ENCODE data around the gene TNNI3.
"Not testable (repeated sequence)": the region's sequence is repeated elsewhere in the genome, so short reads cannot be mapped to it uniquely, and the experiment has no call there.

Gene TNNI3

DNA sequence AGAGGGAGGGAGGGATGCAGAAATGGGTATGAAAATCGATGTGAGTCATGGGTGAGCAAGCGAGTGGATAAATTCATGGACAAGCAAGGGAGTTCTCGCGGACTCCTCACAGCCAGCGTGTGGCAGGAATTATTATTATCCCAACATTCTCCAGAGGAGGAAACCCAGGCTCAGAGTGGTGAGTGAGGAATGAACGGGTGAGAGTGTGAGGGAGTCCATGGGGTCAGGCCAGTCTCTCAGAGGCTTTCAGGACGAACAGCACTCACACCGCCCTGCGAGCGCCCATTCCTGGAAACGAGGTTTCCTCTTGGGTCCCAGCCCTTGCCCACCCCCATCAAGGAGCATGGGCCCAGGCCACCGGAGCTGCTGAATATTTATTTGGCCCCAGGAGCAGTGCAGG lies 15.2 kb upstream of the TNNI3 start:
- DNase-seq: no peak

DNA sequence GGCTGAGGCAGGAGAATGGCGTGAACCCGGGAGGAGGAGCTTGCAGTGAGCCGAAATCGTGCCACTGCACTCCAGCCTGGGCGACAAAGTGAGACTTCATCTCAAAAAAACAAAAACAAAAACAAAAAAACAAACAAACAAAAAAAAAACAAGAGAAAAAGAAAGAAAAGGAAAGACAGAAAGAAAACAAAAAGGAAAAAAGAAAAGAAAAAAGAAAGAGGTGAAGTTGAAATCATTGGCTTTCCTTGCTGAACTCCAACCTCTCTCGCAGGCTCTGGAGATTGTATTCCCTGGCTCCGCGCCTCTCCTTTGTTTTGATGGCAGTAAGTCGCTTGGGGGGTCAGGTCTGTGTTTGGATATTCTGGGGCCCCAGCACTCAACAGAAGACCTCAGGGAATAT lies 14.8 kb upstream of the TNNI3 start:
- DNase-seq: not testable (repeated sequence)

DNA sequence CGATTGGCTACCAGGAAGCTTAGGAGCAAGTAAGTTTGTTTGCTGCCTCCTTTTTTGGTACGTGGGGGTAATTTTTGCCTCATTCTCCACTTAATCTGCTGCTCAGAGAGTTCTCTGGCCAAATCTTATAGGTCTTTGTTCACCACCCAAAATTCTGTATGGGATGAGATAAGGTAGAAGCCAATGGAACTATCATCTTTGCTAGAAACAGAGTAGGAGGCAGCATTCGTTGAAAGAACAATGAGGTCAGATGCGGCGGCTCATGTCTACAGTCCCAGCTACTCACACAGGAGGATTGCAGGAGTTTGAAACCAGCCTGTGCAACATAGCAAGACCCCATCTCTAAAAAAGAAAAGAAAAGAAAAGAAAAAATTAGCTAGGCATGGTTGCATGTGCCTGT lies 13.9 kb upstream of the TNNI3 start:
- DNase-seq: no peak

DNA sequence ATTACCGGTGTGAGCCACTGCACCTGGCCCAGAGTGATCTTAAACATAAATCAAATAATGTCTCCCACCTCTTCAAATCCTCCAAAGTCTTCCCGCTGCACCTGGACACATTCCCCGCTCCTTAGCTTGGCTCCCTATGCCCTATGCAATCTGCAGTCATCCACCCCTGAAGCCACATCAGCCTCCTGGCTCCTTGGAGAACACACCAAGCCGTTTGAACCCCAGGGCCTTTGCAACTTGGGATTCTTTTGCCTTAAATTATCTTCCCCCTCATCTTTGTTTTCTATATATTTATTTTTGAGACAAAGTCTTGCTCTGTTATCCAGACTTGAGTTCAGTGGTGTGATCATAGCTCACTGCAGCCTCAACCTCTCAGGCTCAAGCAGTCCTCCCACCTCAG lies 11.6 kb upstream of the TNNI3 start:
- DNase-seq: no peak

DNA sequence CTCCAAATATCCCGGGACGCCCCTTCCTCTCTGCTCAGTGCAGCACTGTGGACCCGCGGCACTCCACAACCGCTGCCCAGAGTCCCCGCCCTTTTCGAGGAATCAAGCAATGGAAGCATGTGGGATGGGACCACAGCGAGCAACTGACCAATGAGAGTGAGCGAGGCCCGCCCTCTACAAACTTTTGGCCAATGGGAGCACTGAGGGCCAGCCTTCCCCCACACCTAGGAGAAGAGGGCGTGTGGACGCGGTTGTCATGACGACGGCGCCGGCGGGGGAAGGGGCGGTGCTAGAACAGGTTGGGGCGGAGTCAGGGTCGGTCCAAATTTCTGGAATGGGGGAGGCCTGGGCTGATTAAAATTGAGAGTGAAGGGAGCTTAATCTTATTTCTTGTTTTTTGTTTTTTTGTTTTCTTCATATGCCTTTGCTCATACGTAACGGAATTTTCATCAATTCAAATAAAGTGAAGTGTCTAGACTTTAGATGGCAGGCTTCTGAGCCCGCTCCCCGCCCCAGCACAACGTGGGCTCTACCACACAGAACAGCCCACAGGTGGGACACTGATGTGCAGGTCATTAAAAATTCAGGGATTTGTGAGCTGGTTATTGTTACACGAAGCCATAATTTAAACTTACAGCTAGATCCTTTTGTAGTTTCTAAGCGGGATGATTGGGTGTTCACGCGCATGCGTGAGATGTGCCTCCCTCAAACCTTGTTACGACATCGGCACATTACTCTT lies 9.2 kb upstream of the TNNI3 start, which contains the start of gene DNAAF3:
Gene DNAAF3, minus strand, starts transcription at position 84 of the 739 bp plus-strand sequence. CDS start 200 bp downstream, outside the sequence.
- DNase-seq: peak; percentile 72

DNA sequence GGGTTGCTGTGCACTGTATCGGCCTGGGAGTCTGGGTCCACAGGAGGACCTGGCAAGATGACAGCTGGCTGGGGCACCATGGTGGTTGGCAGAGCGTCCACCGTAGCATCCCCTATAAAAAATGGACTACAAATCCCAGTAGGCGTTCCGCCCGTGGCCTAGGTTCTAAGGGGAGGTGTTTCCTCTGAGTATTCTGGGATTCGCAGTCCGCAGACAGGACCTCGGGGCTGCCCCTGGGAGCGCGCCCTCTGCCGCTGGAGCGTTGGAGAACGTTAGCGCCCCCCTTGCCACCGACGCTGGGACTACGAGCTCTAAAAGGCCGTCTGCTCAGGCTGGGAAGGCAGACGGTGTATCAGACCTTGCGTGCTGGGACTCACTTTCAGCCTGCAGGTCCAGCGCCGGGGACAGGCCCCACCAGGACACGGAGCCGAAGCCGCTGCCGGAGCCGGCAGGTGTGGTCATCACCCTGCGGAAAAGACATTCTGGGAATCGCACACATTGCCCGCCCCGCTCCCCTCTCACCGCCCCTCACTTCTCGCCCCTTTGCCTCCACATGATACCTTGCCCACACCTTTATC lies 8.5 kb upstream of the TNNI3 start:
- DNase-seq: peak; percentile 54

DNA sequence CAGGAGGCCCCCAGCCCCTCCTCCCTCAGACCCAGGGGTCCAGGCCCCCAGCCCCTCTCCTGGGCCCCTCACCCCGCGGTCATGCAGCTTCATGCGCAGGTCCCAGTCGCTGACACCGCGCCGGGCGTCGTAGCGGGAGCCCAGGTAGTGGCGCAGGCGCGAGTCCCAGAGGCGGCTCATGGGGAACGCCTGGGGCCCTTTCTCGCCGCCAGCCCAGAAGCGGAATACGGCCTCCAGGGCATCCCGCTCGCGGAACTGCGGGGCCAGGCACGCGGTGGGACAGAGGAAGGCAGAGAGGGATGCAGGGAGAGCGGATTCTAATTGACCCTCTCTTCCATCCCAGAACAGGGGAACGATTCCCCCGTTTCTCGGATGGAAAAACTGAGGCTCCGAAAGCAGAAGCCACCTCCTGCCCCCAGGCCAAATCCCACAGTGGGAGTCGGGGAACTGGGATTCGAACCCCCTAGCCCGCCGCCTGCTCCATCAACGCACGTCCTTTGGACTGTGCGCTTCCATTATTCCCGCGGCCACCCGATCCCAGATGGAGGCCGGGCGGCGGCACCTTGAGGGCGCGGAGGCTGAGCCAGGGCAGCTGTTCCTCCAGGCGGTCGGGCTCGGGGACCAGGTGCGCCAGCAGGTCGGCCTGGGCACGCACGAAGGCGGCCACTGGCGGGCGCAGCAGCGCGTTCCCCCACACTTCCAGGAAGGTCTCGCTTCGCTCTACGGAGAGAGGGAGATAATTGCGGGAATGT lies 4.2 kb upstream of the TNNI3 start:
- DNase-seq: no peak

DNA sequence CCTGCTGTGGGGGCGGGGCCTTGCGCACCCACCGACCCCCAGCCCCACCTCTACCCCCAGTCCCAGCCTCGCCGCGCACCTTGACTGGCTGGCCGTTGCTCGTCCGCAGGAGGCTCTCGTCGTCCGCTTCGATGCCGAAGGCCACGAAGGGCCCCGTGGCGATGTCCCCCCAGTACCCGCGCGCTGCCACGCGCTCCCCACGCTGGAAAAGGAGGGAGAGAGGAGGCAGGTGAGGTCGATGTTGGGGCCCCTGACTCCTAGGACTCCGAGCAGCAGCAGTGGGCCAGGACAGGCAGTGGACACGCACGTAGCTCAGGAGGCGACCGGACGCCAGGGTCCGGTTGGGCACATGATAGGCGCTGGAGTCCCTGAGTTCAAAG lies 3.4 kb upstream of the TNNI3 start:
- no peak for DNase-seq

DNA sequence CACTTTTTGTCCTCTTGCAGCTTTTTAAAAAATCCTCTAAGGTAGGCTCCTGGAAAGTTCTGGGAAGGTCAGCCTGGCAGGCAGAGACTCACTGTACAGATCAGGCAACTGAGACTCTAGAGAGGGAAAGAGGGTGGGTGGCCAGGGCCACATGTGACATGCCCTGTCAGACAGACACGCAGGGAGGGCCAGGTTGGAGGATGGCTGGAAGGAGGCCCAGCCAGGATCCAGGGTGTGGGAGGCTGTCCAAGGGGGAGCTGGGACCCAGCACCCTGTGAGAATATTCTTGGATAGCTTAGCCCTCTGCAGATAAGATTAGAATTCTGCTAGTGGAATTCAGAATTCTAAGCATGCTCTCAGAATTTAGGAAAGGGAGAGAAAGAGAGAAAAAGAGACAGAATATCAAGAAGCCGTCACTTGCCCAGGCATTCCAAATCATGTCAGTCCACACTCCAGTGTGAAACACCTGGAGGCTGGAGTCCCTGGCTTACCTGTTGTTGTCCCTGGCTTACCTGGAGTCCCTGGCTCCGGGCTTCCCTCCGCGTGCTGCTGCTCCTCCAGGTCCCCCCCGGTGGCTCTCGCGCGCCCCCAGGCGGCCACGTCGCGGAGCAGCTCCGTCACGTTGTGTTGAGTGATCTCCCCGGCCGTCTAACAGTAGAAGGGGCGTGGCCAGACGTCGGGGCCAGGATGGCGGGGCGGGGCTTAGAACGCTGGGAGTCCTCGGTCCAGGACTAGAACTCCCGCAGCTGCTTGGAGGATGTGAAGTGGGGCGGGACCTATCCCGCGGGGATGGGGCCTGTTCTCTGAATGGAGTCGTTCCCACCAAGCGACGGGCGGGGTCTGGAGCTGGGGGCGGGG lies 2.8 kb upstream of the TNNI3 start:
- peak; percentile 84 for DNase-seq

DNA sequence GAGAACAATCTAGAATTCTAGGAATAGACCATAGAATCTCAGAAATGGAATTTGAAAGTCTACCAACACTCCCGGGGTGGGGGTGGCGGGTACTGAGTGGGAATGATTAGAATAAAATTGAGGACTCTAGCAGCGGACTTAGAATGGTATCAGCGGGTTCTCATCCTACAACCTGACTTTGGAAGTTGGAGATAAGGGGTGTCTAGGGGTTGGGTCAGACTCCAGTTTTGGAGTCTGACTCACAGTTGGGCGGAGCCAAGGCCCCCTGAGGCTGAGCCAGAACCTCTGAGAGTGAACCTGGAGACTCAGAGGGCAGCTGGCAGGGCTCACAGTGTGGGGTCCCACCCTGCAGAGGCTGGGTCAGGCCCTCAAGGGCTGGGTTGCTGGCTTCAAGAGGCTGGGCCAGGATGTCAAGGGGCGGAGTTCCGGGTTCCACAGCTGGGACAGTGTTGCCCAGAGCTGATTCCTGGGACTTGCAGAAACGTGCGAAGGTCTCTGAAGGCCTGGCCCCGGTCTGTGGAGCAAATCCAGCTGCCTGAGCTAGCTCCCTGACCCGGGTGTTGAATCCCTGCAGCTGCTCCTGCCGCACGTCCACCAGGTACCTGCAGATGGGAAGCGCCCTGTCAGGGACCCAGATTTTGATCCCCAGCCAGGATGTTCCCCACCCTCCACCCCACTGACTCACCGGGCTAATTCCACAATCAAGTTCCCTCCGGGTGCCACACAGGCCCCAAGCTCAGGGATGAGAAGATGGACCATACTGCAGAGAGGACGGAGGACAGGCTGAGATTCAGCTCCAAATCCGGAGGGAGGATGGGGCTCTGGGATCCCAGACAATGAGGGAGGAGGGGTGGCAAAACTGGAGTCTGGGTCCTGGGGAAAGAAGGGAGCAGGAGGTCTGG lies 1.6 kb upstream of the TNNI3 start:
- DNase-seq: no peak

DNA sequence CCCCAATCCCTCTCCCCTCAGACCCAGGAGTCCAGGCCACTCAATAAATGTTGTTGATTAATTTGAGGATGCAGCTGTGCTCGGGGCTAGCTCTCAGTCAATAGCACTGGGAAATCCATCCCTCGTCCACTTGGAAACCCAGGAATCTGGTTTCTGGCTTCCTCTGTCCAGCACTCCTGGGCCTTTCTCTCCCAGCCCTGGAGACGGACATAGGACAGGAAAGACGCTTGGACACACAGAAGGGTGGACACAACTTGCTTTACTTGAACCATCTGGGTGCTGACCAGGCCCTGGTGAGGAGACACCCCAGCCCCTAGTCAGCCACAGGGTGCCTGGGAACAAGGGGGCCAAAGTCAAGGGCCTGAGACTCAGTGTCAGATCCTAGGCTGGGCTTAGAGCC lies 891 bp upstream of the TNNI3 start:
- no peak for DNase-seq

DNA sequence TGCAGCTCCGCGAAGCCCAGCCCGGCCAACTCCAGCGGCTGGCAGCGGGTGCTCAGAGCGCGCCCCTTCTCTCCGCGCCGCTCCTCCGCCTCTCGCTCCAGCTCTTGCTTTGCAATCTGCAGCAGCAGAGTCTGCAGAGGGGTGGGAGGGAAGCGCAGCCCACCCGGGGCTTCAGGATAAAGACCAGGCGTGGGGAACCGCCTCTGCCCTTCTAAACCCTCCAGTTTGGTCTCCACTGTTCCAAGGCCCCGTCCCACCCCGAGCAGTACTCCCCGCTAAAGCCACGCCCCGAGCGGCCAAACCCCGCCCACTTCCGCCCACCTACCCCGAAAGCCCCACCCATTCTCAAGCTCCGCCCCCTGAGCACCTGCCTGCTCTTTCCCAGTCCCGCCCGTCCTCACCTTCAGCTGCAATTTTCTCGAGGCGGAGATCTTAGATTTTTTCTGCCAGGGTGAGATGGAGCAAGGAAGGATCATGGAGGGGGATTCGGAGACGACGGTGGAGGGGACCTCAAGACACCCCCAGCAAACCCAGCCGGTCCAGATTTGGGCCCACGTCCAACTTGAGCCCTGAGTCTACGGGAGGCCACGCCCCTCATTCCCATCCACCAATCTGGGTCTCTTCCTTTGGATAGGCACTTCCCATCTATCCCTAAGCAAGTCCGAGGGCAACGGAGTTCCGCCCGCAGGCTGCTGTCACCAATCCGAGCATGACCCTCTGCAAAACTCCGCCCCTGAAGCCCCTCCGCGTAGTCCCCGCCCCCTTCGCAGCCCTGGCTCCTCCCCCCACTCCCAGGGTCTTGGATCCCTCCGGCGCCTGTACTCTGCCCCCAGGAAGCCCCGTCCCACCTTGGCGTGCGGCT lies 1.1 kb downstream of the TNNI3 start:
- no peak for DNase-seq

DNA sequence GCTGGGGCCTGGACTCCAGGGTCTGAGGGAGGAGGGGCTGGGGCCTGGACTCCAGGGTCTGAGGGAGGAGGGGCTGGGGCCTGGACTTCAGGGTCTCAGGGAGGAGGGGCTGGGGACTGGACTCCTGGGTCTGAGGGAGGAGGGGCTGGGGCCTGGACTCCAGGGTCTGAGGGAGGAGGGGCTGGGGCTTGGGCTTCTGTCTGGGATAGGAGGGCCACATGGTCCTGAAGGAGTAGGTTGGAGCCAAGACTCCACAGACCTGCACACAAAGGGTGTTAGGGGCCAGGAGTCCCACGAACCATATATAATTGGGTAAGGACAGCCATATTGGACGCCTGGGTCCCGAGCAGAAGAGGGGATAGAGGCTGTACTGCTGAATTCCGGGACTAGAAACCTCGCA lies 1.7 kb downstream of the TNNI3 start:
- DNase-seq: not testable (repeated sequence)

DNA sequence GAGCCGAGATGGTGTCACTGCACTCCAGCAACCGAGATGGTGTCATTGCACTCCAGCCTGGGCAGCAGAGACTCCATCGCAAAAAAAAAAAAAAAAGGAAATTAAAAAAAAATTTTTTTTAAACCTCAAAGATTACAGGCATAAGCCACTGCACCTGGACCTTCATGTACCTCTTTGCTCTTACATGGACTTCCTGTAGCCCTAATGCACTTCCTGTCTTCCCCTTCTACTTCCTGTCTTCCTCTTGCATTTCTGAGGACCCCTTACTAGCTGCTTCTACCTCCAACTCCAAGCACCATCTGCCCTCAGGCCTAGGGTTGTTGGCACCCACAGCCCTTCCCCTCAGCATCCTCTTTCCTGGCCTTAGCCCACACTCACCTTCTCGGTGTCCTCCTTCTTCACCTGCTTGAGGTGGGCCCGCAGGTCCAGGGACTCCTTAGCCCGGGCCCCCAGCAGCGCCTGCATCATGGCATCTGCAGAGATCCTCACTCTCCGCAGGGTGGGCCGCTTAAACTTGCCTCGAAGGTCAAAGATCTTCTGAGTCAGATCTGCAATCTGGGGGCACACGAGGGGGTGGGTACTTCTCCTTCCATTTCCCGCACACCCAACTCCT lies 3.8 kb downstream of the TNNI3 start:
- no peak for DNase-seq

DNA sequence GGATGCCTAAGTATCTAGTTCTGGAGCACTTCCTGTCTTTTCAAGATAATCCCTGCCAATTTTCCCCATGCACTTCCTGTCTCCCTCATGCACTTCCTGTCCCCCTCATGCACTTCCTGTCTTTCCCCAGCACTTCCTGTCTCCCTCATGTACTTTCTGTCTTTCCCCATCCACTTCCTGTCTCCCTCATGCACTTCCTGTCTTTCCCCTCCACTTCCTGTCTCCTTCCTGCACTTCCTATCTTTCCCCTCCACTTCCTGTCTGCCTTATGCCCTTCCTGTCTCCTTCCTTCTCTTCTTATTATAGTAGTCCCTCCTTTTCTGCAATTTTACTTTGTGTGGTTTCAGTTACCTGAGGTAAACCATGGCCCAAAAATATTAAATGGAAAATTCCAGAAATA lies 5.5 kb downstream of the TNNI3 start:
- no peak for DNase-seq

DNA sequence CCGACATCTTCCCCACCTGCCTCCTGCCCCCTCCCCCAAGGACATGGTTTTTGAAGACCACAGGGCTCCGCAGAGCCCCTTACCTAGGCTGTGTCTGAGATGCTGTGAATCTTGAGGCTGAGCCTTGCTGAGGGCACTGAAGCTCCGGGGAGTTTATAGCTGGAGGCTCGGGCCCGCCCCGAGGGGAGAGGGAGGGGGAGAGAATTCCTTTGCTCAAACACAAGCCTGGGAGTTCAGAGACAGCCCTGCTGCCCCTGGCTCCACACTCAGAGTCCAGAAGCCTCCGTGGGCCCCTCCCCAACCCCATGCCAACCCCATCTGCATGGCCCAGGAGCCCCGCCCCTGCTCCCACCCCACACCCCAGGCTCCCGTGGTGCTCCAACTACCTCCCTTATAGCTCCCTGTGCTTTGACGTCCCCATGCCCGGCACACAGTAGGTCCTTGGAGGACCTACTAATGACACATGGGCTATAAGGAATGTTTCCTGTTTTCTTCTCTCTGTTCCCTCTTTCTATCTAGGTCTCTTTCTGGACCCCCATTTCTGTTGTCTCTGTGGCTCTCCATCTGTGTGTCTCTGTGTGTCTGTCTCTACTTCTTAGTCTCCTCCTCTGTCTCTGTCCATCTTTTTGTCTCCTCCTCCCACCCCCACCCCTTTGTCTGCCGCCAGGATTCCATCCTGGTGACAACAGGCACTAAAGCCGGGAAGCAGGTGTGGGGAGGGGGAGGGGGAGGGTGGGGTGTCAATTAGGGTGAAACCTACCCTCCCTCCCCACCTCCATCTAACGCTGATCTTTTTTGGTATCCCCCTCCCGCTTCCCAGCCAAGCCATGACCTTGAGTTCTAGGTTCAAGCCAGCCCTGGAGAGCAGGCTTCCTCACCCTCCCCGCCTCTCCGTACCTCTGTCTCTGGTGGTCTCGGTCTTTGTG lies 8.2 kb downstream of the TNNI3 start, which contains the start of gene TNNT1:
Gene TNNT1, minus strand, starts transcription at position 129 of the 926 bp plus-strand sequence. CDS start 2,049 bp downstream, outside the sequence.
- no peak for DNase-seq

DNA sequence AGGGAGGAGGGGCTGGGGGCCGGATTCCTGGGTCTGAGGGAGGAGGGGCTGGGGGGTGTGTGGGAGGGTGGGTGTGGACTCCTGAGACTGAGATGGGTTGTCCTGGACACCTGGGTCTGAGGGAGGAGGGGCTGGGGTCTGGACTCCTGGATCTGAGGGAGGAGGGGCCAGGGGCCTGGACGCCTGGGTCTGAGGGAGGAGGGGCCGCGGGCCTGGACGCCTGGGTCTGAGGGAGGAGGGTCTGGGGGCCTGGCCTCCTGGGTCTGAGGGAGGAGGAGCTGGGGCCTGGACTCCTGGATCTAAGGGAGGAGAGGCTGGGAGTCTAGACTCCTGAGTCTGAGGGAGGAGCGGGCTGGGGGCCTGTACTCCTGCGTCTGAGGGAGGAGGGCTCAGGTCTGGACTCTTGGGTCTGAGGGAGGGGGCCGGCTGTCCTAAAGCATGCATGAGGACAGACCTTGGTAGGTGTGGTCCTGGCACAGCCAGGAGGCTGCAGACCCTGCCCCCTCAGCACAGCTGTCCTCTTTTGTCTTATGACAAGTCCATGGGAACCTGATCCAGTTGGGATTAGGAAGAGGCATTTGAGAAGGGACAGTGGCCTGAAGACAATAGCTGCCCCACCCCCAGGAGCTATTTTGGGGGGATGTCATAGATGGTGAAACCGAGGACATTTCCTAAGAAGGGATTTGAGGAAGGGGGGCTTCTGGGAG lies 9.8 kb downstream of the TNNI3 start:
- DNase-seq: no peak

DNA sequence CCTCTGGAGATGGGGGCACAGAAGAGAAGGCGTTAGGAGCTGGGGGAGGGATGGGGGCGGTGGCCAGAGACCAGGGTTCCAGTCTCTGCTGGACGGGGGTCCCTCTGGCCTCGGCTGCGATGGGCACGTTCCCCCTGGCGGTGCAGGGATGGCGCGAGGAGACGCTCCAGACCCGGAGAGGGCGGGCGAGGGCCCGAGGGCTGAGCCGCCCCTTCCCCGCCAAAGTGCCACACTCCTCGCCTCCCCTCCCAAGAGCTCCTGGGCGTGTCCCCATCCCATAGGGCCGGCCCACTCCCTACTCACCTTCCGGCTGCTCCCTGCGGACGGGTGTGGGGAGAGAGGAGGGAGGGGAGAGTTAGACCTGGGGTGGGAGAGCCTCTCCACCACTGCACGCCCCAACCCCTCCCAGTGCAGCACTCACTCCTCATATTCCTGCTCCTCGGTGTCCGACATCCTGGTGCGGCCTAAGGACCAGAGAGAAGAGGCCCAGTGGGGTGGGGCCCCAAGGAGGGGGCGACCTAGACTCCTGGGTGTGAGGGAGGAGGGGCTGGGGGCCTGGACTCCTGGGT lies 10.7 kb downstream of the TNNI3 start:
- no peak for DNase-seq
